Measurements from ENCODE around the gene EIF5A. TPM values are rescaled to one million over a fixed set of nuclear protein-coding genes. Genes with fewer than 3 reads are reported as not detected.

The EIF5A gene
- total and polyA plus RNA-seq, 4 donors, result 179 to 506 (median 302) TPM

- TF ChIP-seq YY1 (IDR thresholded peaks at IDR 0.05) (no peak), TAF1 (conservative IDR thresholded peaks at IDR 0.05) (no peak)
- Histone ChIP-seq H3K27ac (ENCODE audit: low read depth in 1 of 2, low read length in 2 of 2) (no peak overlapping the region), H3K4me3 (ENCODE audit: low read depth in 1 of 3, low read length in 3 of 3) (no peak overlapping the region), H3K36me3 (ENCODE audit: control insufficient read depth in 4 of 4, insufficient read depth in 3 of 4, low read depth in 1 of 4, low read length in 3 of 4) (no peaks in the 10 kb centered on the region), H3K9me3 (ENCODE audit: control insufficient read depth in 4 of 4, low read length in 3 of 4) (no peaks in the 10 kb centered on the region), H3K4me1 (ENCODE audit: control insufficient read depth in 4 of 4, insufficient read depth in 4 of 4, low read length in 3 of 4) (peaks cover 2 to 10% (median 7%) of the 10 kb centered on the region in 4 donors), H3K9ac (ENCODE audit: low read depth in 1 of 2, low read length in 2 of 2) (no peak overlapping the region), H3K27me3 (ENCODE audit: control insufficient read depth in 4 of 4, insufficient read depth in 4 of 4, low read length in 3 of 4) (no peaks in the 10 kb centered on the region)
- 88% methylated on average over 18 of the region's 18 CpGs for WGBS
- no peak for DNase-seq (ENCODE audit: low spot score)
Observed at GRCh38 chr17:7289256-7290032, 18.0 kb upstream of the EIF5A start.

- Histone ChIP-seq H3K4me1 (ENCODE audit: control insufficient read depth in 4 of 4, insufficient read depth in 4 of 4, low read length in 3 of 4) (peaks cover 6 to 15% (median 11%) of the 10 kb centered on the region in 4 donors), H3K9ac (ENCODE audit: low read depth in 1 of 2, low read length in 2 of 2) (no peak overlapping the region), H3K4me3 (ENCODE audit: low read depth in 1 of 3, low read length in 3 of 3) (no peak overlapping the region), H3K27ac (ENCODE audit: low read depth in 1 of 2, low read length in 2 of 2) (no peak overlapping the region), H3K36me3 (ENCODE audit: control insufficient read depth in 4 of 4, insufficient read depth in 3 of 4, low read depth in 1 of 4, low read length in 3 of 4) (no peaks in the 10 kb centered on the region), H3K27me3 (ENCODE audit: control insufficient read depth in 4 of 4, insufficient read depth in 4 of 4, low read length in 3 of 4) (no peaks in the 10 kb centered on the region), H3K9me3 (ENCODE audit: control insufficient read depth in 4 of 4, low read length in 3 of 4) (no peaks in the 10 kb centered on the region)
- WGBS, result 94% methylated on average over 19 of the region's 19 CpGs
- no peak for TF ChIP-seq CTCF (IDR thresholded peaks at IDR 0.05; ENCODE audit: low read depth, low read length, missing input control)
- TF ChIP-seq ZBTB33 (IDR thresholded peaks at IDR 0.05), result no peak
- TF ChIP-seq FOXA2 (IDR thresholded peaks at IDR 0.05), result no peak
- TF ChIP-seq FOXA1 (IDR thresholded peaks at IDR 0.05), result no peak
- TF ChIP-seq TAF1 (conservative IDR thresholded peaks at IDR 0.05), result no peak
- no peak for TF ChIP-seq RXRA (IDR thresholded peaks at IDR 0.05)
- TF ChIP-seq NR2F2 (IDR thresholded peaks at IDR 0.05), result no peak
- no peak for TF ChIP-seq RAD21 (IDR thresholded peaks at IDR 0.05)
- no peak for TF ChIP-seq GABPA (IDR thresholded peaks at IDR 0.05 in 1 of 2, conservative IDR thresholded peaks at IDR 0.05 in 1 of 2)
- no peak for TF ChIP-seq ATF3 (IDR thresholded peaks at IDR 0.05)
- TF ChIP-seq REST (IDR thresholded peaks at IDR 0.05), result no peak
- DNase-seq (ENCODE audit: low spot score), result no peak
Observed at GRCh38 chr17:7290166-7290565, 17.3 kb upstream of the EIF5A start.
